Activated T-helper 1 cell treated with Interleukin-2 at 50 U/mL for 16 hours (primary cell): Measurements from ENCODE around the gene FYCO1.

Experiments
- DNase-seq: peaks from one replicate; pipeline ENCODE4 v3.0.0-alpha.2; 2020; ENCODE audit warnings: low read depth

Gene FYCO1

DNA sequence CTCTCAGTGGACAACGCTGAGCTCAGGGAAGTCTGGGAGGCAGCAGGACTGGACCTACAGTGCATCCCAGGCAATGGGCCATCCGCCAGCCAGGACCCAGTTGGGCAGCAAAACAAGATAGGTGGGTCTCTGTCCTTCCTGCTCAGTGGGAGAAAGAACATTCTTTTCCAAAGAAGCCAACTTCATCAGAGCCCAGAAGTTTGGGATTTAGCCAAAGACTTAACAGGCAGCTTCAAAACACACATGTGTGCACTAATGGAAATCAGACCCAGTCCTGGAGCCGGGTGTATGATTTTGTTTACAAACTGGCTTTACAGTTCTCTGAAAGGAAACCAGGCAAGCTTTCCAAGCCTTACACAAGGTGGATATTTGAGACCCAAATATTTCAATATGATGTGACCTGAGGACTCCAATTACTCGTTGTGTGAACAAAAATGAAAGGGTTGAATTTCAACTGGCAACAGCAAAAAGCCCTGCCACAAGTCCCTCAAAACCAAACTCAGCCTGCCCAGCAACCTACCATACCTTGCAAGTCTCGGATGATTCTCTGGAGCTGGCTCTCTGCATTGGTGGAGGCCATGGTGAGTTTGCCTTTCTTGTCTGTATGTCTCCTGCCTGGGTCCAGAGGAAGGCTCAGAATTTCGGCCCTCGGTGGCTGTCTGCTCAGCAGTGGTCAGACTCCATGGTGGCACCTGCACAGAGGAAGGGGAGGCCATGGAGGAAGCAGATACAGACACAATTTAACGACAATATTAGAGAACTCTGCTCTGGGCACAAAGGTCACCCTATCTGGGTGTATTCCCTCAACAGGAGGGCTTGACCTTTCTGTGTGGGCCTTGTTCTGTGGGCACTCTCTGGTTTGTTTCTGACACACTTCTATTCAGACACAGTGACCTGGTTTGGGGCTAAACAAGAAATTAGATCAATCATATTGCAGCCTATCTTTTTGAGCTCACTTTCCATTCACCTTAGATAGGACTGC is 11.0 kb downstream of the FYCO1 start:
- no peak for DNase-seq

- no peak for DNase-seq
Measured at GRCh38 chr3:45983770-45984169, 11.9 kb downstream of the FYCO1 start.

- DNase-seq: no peak
Measured at GRCh38 chr3:45981346-45982074, 14.1 kb downstream of the FYCO1 start.

GRCh38 chr3:45980819-45981218 is 14.8 kb downstream of the FYCO1 start:
- no peak for DNase-seq

- no peak for DNase-seq
Measured at GRCh38 chr3:45980229-45980813, 15.3 kb downstream of the FYCO1 start.

DNA sequence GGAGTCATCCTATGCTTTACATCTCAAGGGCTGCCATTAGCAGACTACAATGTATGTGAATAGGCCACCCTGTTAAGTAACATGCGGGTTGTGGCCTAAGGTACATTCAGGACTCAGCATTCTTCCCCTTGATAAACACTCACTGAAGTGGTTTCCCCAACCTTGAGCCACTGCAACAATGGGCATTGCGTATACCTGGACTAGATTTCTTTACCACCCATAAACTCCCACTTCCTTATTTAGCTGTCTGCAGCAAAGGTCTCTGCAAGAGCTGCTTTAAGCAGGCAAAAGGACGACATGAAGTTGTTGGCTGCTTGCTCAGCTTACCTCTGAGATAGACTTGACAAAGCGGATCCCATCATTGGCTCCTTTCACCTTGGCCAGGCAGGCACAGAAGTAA is 16.2 kb downstream of the FYCO1 start:
- no peak for DNase-seq

- peak; percentile 37 for DNase-seq
Measured at GRCh38 chr3:45978006-45978761, 17.4 kb downstream of the FYCO1 start.

DNA sequence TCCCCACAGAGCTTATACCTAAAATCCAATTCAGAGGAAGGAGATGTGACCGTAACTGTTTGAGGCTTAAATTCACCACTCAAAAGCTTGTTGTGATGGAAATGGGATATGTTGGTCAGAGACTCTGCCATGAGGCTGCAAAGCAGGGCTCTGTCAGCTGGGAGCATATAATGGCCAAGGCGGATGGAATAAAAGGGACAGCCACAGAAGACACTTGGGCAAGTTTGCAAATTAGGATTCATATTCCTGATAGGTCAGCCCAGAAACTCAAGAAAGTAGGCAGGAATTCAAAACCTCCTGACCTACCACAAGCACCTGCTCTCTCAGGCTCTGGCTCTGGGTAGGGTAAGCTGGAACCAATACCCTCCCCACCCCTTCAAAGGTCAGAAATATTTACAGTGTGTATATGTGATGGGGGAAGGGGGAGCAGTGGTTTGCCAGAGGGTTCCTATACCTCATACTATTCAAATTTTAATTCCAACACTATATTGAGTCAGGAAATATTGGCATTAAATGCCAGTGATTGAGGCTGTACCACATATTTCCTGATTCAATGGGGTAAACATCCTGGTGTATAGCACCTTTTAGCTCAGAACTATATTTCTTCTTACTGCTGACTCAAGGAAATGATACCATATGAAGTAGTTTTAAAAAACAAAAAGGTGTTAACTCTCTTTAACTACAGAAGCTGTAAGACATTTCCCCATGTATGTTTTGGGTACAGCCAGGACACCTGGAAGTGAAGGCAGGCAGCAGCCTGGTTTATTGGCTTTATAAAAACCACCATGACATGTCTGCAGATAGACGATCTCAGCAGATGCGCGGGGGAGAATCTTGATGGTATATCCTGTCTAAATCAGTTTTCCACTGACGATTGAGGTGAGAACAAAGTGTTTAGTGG is 19.2 kb downstream of the FYCO1 start:
- DNase-seq: no peak

DNA sequence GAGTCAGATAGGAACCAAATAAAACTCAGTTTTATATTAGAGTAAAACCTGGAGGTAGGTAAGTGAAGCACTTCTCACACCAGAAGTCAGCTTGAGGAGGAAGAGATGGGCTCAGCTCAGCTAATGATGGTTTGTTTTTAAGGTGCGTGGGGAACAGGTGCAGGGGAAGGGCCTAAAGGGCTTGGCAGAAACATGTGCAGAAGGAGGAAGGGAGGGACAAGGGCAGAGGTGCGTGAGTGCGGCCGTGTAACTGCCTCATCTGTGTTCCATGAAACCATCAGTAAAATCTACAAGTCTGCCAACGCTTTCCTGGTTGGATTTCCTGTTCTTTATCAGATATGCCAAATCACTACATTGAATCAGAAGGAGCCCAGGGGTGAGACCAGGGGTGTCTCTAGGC is 19.9 kb downstream of the FYCO1 start:
- DNase-seq: no peak

DNA sequence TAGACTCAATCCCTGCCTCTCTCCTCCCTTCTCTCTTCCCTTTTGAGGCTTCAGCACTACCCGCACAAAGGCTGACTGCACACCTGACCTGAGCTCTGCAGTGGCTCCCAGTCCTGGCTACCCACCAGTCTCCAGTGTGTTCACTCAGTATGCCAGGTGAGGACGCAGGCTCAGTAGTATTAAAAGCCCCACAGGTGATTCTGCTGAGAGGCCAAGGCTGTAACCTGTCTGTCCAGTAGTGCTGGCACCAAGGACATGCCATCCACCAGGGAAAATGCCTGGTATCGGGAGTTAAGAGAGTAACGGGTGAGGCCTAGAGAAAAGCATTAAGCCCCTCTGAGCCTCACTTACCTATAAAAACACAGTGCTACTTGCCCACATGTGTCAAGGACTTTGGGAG is 20.9 kb downstream of the FYCO1 start:
- no peak for DNase-seq

GRCh38 chr3:45972534-45973402 is 22.9 kb downstream of the FYCO1 start:
- DNase-seq: no peak

- DNase-seq: no peak
Measured at GRCh38 chr3:45969953-45970352, 25.7 kb downstream of the FYCO1 start.

DNA sequence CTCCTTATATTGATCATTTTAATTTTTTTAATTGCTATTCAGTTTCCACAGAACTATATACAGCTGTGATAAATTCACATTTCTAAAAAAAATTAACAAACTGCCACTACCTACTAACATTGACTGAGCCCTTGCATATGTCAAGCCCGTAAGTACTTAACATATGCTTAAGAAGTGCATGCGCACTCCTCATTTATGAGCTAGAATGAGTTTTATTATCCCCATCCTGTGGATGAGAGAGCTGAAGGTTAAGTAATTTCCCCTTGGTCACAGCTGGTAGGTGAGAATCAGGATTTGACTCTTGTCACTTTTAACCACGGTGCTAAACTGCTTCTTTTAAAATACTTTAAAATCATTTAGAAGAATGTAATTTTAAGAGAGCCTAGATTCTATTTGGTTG is 26.5 kb downstream of the FYCO1 start:
- no peak for DNase-seq

DNA sequence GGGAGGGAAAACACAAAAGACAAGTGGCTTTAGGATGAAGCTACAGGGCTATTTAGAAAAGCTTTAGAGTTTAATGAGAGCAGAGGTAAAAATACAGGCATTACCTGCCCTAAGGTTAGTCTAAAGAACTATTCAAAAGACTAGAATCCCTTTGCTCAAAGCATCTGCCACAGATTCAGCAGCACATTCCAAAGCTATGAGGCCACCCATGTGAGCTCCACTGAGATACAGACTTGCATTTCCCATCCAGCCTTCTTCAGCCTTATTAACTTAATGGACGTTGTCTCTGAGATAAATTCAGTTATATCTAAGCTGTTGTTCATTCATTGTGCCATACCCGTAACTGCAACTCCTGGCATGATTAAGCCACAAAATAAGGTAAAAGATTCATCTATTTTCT is 26.9 kb downstream of the FYCO1 start:
- DNase-seq: no peak

- DNase-seq: no peak
Measured at GRCh38 chr3:45968149-45968548, 27.5 kb downstream of the FYCO1 start.

DNA sequence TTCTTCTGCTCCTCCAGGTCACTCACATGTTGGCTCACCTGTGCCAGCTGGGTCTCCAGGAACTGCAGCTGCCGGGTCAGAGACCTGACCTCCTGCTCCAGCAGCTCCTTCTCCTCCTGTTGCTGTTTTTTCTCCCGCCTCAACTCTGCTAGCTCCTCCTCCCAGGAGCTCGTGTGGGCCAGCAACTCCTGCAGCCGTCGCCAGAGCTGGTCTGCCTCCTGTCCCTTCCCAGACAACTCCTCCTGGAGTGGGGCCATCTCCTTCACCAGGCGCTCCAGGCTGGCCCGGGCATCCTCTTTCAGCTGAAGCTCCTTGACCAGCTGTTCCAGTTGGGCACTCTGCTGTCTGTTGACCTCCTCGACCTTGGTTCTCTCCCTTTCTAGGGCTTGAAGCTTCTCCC is 27.9 kb downstream of the FYCO1 start:
- no peak for DNase-seq

DNA sequence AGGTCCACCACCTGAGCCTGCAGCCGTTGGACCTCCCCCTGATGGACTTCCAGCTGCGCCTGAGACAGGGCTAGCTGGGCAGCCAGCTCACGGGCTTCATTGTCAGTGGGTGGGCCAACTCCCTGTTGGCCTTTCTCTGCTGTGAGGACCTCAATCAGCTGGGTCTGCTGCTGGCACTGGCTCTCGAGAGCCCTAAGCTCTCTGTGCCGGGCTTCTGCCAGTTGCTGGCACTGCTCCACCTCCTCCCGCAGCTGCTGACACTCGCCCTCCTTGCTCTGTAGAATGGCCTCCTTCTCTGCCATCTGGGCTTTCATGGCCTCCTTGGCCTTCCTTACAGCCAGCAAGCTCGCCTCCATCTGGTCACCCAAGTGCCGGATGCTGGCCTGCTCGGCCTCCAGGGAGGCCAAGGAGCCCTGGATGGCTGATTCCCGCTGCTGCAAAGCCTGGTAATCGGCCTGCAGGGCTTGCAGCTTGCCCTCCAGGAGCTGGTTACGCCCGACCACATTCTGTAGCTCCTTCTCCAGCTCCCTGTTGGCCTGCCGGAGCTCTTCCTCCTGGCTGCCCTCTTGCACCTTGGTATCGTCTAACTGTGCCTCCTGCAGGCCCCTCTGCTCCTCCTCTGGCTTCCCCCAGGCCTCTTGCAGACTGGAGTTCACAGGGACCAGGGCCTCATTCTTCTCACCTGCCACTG is 28.5 kb downstream of the FYCO1 start:
- no peak for DNase-seq

DNA sequence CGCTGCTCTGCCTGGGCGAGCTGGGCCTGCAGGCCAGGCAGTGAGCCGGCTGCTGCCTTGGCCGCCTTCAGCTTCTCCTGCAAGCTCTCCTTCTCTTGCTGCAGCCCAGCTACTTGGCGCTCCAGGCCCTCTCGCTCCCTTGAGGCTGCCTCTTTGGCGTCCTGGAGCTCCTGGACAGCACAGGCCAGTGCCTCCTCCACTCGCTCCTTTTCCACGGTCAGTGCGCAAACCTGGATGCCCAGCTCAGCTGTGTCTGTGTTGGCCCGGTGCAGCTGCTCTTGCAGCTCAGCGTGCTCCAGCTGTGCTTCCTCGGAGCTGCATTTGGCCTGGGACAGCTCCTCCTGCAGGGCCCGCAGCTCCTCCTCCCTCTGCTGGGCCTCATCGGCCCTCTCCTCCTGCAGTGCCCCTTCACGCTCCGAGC is 29.2 kb downstream of the FYCO1 start:
- no peak for DNase-seq

DNA sequence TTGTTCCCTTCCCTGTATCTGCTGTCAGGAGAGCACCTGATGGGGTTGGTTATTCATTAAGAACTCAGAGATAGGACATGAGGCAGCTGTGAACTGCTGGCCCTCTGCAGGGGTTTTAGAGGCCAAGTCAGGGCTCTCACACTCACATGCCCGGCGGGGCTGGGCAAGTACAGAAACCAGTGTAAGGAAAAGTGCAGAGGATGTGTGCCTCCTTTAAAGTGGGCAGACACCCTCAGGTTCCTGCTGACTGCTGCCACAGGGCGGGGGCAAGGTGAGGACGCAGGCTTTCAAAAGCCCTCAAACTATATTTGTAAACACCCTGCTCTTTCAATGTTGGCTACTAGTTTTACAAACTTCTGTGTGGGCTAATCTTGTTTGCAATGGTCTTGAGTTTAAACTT is 30.0 kb downstream of the FYCO1 start:
- DNase-seq: no peak
